GM12875 (cell line): ENCODE results near the gene MAPT.

Source experiments
- H3K4me3 ChIP-seq: one replicate; pipeline ENCODE4 v1.5.1; 2011; ENCODE audit warnings: low read depth, low read length, control low read depth
- TF ChIP-seq, protein P1 (sequence below): IDR thresholded peaks from 2 replicates; pipeline ENCODE4 v1.5.1; 2011; ENCODE audit warnings: low read depth, mild to moderate bottlenecking, control low read depth, inconsistent platforms, low read length, moderate library complexity, borderline replicate concordance; ENCODE audit not compliant: insufficient read depth

Gene MAPT

DNA sequence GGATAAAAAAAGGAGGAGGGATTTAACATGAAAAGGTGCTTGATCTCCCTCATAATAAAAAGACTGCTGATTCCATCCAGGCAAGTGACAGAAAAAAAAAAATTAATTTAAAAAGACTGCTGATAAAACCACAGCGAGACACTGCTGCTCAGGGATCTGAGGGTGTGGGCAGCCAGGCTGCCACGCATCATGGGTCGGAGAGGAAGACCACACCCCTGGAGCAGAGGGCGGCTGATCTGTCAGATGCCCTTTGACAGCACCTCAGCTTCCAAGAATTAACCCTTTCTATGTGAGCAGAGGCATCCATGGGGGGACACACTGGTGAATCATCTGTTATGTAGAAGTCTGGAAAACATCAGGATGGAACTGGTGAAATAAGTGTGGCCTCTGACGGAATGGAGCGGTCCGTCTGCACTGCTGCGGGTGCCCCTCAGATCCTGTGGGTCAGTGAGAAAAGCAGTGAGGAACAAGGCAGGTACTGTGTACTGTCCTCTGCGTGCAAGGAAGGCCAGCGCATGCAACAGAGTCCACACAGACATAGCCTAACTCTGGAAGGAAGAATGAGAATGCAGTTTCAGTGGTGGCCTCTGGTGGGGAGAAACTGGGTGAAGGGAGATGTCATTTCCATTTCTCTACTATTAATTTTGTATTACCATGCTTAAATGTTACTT is 19.8 kb downstream of the MAPT start:
- TF ChIP-seq, protein P1, sequence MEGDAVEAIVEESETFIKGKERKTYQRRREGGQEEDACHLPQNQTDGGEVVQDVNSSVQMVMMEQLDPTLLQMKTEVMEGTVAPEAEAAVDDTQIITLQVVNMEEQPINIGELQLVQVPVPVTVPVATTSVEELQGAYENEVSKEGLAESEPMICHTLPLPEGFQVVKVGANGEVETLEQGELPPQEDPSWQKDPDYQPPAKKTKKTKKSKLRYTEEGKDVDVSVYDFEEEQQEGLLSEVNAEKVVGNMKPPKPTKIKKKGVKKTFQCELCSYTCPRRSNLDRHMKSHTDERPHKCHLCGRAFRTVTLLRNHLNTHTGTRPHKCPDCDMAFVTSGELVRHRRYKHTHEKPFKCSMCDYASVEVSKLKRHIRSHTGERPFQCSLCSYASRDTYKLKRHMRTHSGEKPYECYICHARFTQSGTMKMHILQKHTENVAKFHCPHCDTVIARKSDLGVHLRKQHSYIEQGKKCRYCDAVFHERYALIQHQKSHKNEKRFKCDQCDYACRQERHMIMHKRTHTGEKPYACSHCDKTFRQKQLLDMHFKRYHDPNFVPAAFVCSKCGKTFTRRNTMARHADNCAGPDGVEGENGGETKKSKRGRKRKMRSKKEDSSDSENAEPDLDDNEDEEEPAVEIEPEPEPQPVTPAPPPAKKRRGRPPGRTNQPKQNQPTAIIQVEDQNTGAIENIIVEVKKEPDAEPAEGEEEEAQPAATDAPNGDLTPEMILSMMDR = no peak
- no peak overlapping the region for H3K4me3 ChIP-seq

DNA sequence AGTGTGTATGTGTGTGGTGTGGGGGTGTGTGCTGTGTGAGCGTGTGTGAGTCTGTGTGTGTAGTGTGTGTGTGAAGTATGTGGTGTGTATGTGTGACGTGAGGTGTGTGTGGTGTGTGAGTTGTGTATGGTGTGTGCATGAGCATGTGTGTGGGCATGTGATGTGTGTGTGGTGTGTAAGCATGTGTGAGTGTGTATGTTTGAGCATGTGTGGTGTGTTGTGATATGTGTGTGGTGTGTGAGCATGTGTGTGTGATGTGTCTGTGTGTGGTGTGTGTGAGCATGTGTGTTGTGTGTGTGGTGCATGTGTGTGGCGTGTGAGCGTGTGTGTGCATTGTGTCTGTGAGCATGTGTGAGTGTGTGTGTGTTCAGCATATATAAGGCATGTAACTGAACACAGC is 20.9 kb downstream of the MAPT start:
- H3K4me3 ChIP-seq = no peak overlapping the region
- TF ChIP-seq, protein P1 = no peak

DNA sequence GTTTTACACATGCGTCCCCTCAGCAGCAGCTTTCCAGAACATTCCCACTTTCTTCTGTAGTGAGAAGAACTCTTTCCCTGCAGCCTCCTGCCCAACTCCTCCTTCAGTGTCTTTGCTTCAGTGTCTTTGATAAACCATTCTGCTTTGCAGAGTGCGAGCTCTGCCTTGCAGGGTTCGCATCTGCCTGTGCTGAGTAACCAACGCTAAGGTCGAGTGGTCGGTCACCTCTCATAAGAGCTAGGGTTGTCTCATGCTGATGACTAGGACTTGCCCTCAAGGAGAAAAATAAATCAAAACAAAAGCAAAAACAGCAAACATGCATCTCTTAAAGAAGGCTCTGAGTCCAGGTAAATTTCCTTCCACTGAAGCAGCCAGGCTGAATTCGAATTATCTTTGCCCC is 22.7 kb downstream of the MAPT start:
- TF ChIP-seq, protein P1 = no peak

DNA sequence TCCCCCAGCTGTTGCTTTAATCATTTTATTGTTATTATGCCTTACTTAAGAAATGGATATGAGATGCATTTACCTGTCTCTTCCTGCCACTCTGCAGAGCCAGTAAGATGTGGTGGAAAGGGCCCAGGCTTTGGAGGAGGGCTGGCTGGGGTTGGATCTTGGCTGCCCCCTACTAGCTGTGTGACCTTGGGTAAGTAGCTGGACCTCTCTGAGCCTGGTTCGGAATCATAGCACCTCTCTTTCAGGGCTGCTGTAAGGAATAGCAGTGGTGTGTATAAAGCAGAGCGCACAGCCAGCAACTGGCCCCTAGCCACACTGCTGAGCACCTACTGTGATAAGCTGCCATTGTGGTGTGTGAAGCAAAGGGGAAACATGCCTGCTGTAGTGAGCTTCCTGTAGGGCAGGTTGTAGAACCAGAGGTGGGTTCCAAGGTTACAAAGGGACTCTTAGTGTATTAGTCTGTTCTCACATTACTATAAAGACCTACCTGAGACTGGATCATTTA is 23.9 kb downstream of the MAPT start:
- H3K4me3 ChIP-seq = no peak overlapping the region
- TF ChIP-seq, protein P1 = no peak

More for the DNA sequence above, 22.7 kb downstream of the MAPT start:
- H3K4me3 ChIP-seq = no peak overlapping the region

DNA sequence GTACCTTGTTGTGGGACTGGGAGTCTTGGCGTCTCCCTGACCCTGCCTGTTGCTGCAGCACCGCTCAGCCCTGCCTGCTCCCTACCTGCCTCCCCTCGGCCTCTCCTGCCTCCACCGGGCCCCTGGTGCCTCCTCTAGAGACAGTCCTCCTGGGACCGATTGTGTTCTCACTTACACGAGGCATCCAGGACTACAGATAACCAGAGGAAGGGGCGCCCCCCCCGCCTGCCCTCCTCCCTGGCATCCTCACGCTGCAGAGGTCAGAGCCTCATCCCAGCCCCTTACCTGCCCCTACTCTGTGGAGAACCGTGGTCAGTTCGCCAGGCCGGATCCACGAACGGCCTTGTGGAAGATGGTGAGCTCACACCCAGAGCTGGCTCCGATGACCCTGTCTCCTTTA is 24.8 kb downstream of the MAPT start:
- no peak overlapping the region for H3K4me3 ChIP-seq
- TF ChIP-seq, protein P1 = no peak

DNA sequence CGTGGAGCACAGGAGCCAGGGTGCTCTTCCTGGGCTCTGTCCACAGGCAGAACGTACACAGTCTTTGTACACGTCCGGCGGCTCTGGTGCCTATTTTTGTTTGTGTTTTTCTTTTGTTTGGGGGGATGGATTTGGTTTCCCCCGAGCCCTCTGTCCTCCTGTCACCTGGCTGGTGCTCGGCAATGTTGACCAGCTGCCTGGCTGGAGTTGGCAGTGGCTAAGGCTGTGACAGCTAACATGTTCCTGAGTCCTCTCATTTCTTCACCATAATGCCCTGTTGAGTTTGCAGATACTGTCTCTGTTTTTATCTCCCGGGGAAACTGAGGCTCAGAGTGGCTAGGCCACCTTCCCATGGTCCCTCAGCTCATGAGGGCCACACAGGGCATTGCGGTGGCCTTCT is 25.7 kb downstream of the MAPT start:
- TF ChIP-seq, protein P1 = no peak
- H3K4me3 ChIP-seq = no peak overlapping the region

DNA sequence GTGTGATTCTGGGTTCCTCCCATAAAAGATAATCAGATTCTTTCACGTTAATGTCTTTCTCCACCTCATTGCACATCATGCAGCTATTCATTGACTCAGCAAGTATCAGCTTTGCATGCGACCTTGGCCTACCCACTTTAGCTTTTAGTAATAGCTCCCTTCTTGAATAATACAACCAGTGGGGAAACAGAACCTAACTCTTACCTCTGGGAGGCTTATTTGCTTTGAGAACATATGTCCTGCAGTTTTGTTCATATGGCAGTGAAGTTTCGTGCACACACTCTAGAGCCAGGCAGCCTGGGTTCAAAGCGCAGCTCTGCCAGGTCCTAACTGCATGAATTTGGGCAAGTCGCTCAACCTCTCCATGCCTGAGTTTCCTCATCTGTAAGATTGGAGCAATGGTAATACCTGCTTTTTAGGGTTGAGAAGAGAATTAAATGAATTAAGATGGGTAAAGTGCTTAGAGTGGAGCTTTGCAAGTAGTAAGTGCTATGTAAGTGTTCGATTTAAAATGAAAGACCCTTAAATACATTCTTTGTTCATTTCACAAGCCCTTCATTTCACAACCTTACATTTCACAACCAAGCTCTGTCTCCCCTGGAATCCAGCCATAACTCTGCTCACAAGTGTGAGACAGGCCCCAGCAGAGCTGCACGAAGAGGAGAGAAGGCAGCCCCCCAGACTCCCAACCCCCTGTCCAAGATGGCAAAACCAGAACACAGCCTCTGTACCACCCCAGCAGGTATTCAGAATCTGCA is 29.3 kb downstream of the MAPT start:
- no peak overlapping the region for H3K4me3 ChIP-seq
- TF ChIP-seq, protein P1 = no peak
